ENCODE data around the gene SAE1.

SAE1 gene

GRCh38 chr19:47130589-47131227 is at the start of gene SAE1:
TSS of gene SAE1 (plus strand) at chr19:47130835. CDS start at chr19:47130931, 96 bp downstream.
- no peak for TF ChIP-seq ZFX (IDR thresholded peaks at IDR 0.05)
- TF ChIP-seq, protein P1, sequence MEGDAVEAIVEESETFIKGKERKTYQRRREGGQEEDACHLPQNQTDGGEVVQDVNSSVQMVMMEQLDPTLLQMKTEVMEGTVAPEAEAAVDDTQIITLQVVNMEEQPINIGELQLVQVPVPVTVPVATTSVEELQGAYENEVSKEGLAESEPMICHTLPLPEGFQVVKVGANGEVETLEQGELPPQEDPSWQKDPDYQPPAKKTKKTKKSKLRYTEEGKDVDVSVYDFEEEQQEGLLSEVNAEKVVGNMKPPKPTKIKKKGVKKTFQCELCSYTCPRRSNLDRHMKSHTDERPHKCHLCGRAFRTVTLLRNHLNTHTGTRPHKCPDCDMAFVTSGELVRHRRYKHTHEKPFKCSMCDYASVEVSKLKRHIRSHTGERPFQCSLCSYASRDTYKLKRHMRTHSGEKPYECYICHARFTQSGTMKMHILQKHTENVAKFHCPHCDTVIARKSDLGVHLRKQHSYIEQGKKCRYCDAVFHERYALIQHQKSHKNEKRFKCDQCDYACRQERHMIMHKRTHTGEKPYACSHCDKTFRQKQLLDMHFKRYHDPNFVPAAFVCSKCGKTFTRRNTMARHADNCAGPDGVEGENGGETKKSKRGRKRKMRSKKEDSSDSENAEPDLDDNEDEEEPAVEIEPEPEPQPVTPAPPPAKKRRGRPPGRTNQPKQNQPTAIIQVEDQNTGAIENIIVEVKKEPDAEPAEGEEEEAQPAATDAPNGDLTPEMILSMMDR (conservative IDR thresholded peaks at IDR 0.05), result peak; percentile 57
- peak within 1 kb of the TSS; percentile 93 for H3K27ac ChIP-seq

GRCh38 chr19:47081095-47081494 is 49.5 kb upstream of the SAE1 start:
- TF ChIP-seq ZFX (IDR thresholded peaks at IDR 0.05), result no peak
- TF ChIP-seq, protein P1 (conservative IDR thresholded peaks at IDR 0.05), result no peak
- H3K27ac ChIP-seq, result no peak overlapping the region

- no peak overlapping the region for H3K27ac ChIP-seq
- TF ChIP-seq ZFX (IDR thresholded peaks at IDR 0.05), result no peak
- TF ChIP-seq, protein P1 (conservative IDR thresholded peaks at IDR 0.05), result no peak
Measured at GRCh38 chr19:47082493-47082892, 48.1 kb upstream of the SAE1 start.

- no peak overlapping the region for H3K27ac ChIP-seq
- TF ChIP-seq, protein P1 (conservative IDR thresholded peaks at IDR 0.05), result no peak
- TF ChIP-seq ZFX (IDR thresholded peaks at IDR 0.05), result no peak
Measured at GRCh38 chr19:47084879-47085439, 45.7 kb upstream of the SAE1 start.

GRCh38 chr19:47086280-47086679 is 44.4 kb upstream of the SAE1 start:
- TF ChIP-seq ZFX (IDR thresholded peaks at IDR 0.05), result no peak
- TF ChIP-seq, protein P1 (conservative IDR thresholded peaks at IDR 0.05), result no peak
- H3K27ac ChIP-seq, result no peak overlapping the region

DNA sequence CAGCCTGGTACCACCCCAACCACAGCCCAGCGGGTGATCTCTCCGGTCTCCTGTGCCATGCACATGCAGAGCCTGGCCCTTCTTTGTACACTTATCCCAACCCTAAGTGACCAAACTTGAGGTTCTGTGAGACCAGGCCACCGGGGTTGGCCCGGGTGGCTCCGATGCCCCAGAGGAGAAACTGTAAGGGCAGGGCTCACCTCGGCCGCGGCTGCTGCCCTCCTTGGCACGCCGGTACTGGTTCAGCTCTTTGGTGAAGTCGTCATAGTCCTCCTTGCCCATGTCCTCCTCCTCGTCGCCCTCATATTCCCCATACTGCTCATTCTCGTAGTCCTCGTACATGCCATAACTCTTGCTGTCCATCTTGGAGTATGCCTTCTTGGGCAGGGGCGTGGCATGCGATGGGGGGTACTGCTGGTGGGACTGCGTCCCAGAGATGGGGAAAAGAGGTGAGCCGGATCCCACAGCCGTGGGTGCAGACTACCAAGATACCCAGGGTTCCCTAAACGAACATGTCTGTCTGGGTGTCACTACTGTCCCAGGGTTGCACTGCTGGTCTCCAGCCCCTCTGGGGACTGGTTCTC is 40.8 kb upstream of the SAE1 start:
- no peak overlapping the region for H3K27ac ChIP-seq
- TF ChIP-seq, protein P1 (conservative IDR thresholded peaks at IDR 0.05), result no peak
- no peak for TF ChIP-seq ZFX (IDR thresholded peaks at IDR 0.05)

DNA sequence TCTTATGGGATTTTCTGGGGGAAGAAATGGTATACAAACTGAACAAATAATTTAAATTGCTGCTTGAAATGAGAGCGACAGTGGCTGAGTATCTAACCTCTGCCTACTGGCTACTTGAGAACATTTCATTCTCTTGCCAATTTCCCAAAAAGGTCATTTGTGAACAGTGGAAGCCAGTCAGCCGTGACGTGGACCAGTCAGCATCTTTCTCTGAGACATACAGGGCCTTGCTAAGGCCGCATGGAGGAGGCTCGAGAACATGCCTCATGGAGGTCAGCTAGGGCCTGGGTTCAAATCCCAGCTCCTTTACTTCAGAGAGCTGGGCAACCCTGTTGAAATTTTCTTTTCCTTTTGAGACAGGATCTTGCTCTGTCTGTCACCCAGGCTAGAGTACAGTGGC is 37.4 kb upstream of the SAE1 start:
- H3K27ac ChIP-seq, result no peak overlapping the region
- TF ChIP-seq, protein P1 (conservative IDR thresholded peaks at IDR 0.05), result no peak
- no peak for TF ChIP-seq ZFX (IDR thresholded peaks at IDR 0.05)
